Fibroblast of villous mesenchyme (primary cell): ENCODE data around the gene WNT7B. TPM values are rescaled to one million over a fixed set of nuclear protein-coding genes. Genes with fewer than 3 reads are reported as not detected.

Experiments used
- DNase-seq: peaks from one replicate; pipeline ENCODE4 v3.0.0-alpha.2; 2010; ENCODE audit warnings: low read depth
- H3K4me3 ChIP-seq: 2 replicates; pipeline ENCODE4 v1.5.1; 2011; ENCODE audit warnings: low read depth, mild to moderate bottlenecking, low read length
- CTCF ChIP-seq: IDR thresholded peaks from 2 replicates; pipeline ENCODE4 v1.5.1; 2012; ENCODE audit warnings: low read depth, mild to moderate bottlenecking, low read length; ENCODE audit not compliant: insufficient read depth
- total RNA-seq: library from RNA; depleted of rRNA; stranded (reverse); fragments of >200 nt; gene quantifications from 2 replicates; pipeline ENCODE4 v1.2.3, GENCODE V29; 2012

Gene WNT7B
- total RNA-seq, 1 donor = under 0.01 TPM

DNA sequence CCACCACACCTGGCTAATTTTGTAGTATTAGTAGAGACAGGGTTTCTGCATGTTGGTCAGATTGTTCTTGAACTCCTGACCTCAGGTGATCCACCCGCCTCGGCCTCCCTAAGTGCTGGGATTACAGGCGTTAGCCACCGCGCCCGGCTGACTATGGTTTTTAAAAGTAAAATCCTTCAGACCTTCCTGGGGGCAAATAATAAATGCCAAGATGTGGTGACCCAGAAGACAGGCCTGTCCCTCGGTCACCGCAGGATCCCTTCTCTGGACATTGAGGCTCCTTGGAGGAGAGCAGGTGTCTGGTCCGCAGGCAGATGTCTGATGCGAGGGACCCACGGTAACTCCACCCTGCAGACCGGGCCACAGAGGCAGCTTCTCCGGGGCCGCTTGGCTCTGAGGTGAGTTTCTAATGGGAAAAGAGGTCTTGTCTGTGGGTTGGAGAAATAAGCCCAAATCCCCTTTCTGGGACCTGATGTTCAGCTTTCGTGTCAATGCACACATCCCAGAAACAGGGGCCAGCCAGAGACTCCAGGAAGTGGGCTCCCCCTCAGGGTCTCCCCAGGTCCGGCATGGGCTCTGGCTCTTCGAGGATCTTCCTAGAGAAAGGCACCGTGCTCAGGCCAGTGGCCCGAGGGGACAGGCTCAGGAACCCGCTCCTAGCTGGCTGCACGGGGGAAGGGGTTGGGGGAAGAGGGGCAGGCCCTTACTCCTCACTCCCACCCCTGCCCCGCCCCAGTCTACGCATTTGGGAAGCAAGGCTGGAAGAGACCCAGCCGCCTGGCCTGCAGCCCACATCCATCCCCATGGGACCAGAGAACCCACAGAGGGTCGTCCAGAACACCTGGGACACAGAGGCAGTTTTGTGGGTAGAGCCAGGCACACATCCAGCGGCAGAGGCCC is 100.6 kb downstream of the WNT7B start:
- no peak for DNase-seq
- H3K4me3 ChIP-seq = no peak overlapping the region
- TF ChIP-seq CTCF = no peak

- no peak for TF ChIP-seq CTCF
- DNase-seq = no peak
These were observed 104.2 kb downstream of the WNT7B start for GRCh38 chr22:45872659-45873263.

DNA sequence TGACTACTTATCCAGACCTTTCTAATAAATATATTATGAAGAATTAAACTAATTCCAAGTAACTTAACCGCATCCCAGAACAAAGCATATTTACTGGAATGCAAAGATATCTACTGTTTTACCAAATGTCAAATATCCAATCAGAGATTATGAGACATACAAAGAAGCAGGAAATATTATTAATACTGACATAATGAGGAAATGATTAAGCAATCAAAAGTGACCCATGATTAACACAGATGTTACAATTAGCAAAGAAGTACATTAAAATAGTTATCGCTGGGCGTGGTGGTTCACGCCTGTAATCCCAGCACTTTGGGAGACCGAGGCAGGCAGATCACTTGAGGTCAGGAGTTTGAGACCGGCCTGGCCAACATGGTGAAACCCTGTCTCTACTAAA is 105.2 kb downstream of the WNT7B start:
- TF ChIP-seq CTCF = no peak
- DNase-seq = no peak
- H3K4me3 ChIP-seq = no peak overlapping the region

More at GRCh38 chr22:45872659-45873263, 104.2 kb downstream of the WNT7B start:
- no peak overlapping the region for H3K4me3 ChIP-seq

Other genes with a start within 250 kb of the WNT7B start
- 14.2 and 15.5 TPM in 2 replicates for gene PPARA, start 173.4 kb upstream of the WNT7B start, total RNA-seq